Caco-2 (cell line): ENCODE measurements around the gene LRP1B. TPM values are rescaled to one million over a fixed set of nuclear protein-coding genes. Genes with fewer than 3 reads are reported as not detected.

ENCODE experiments used
- BruUV-seq: library from RNA; stranded (reverse); fragments of 400-500 nt; replicated peaks from 2 replicates; lab custom pipeline; 2021; lab: Mats Ljungman, UMichigan
- CTCF ChIA-PET: fragments of 300-600 bp; sonication (Branson Sonifier 250); formaldehyde crosslinking; loops from one replicate; lab custom pipeline; 2022; ENCODE audit warnings: antibody characterized with exemption; lab: Charles Lee
- POLR2A ChIA-PET: fragments of 300-600 bp; sonication (Branson Sonifier 250); formaldehyde crosslinking; loops from one replicate; lab custom pipeline; 2022; ENCODE audit warnings: antibody characterized with exemption; lab: Charles Lee
- DNase-seq, 2 experiments: peaks; one replicate each; pipeline versions ENCODE4 v3.0.0 to v3.0.0-alpha.2; 2020 to 2022
- H3K27me3 ChIP-seq: replicated peaks from 2 replicates; pipeline ENCODE4 v1.6.0; 2011; ENCODE audit warnings: low read length; ENCODE audit not compliant: control insufficient read depth, insufficient read depth
- H3K36me3 ChIP-seq: 2 replicates; pipeline ENCODE4 v1.5.1; 2011; ENCODE audit warnings: low read length; ENCODE audit not compliant: control insufficient read depth, insufficient read depth
- H3K4me1 ChIP-seq: fragments of 250-450 bp; sonication (Bioruptor Pico); 2 replicates; pipeline ENCODE4 v1.5.1; 2020; ENCODE audit warnings: mild to moderate bottlenecking
- H3K4me3 ChIP-seq: 2 replicates; pipeline ENCODE4 v1.5.1; 2011; ENCODE audit warnings: low read depth, mild to moderate bottlenecking, control low read depth, low read length
- H3K9me3 ChIP-seq: fragments of 250-450 bp; sonication (Bioruptor Pico); 2 replicates; pipeline ENCODE4 v1.5.1; 2020; ENCODE audit warnings: mild to moderate bottlenecking, moderate library complexity
- H3K27ac Mint-ChIP-seq: one replicate; pipeline ENCODE4 v1.8.0; 2022; ENCODE audit warnings: mixed read lengths; ENCODE audit not compliant: unreplicated experiment
- H3K27me3 Mint-ChIP-seq: one replicate; pipeline ENCODE4 v1.8.0; 2022; ENCODE audit warnings: mixed read lengths; ENCODE audit not compliant: insufficient read depth, unreplicated experiment
- H3K36me3 Mint-ChIP-seq: one replicate; pipeline ENCODE4 v1.8.0; 2022; ENCODE audit warnings: mild to moderate bottlenecking, mixed read lengths; ENCODE audit not compliant: insufficient read depth, unreplicated experiment
- H3K4me1 Mint-ChIP-seq: one replicate; pipeline ENCODE4 v1.8.0; 2022; ENCODE audit warnings: low read depth, mixed read lengths; ENCODE audit not compliant: unreplicated experiment
- H3K4me3 Mint-ChIP-seq: one replicate; pipeline ENCODE4 v1.8.0; 2022; ENCODE audit warnings: mild to moderate bottlenecking, moderate library complexity, mixed read lengths; ENCODE audit not compliant: unreplicated experiment
- H3K9me3 Mint-ChIP-seq: one replicate; pipeline ENCODE4 v1.8.0; 2022; ENCODE audit warnings: mixed read lengths; ENCODE audit not compliant: unreplicated experiment
- CTCF ChIP-seq, 2 experiments: fragments of 200-600 bp in 1 of 2; IDR thresholded peaks; 1 replicate in 1 of 2; 2 replicates in 1 of 2; pipeline versions ENCODE4 v1.5.1 to v1.8.0; 2011 to 2022; ENCODE audit warnings: antibody characterized with exemption in 1 of 2, control low read depth in 1 of 2, inconsistent platforms in 1 of 2, low read depth in 1 of 2, low read length in 1 of 2, mild to moderate bottlenecking in 1 of 2, moderate library complexity in 1 of 2; ENCODE audit not compliant: insufficient read depth in 1 of 2, severe bottlenecking in 1 of 2, unreplicated experiment in 1 of 2
- intact Hi-C: fragments of 100-400 bp; cut with micrococcal nuclease; formaldehyde crosslinking; loops from one replicate; pipeline ENCODE4 v1.10.0; 2022; ENCODE audit not compliant: unreplicated experiment
- total RNA-seq: library from RNA; stranded (reverse); gene quantifications from 2 replicates; pipeline ENCODE4 v1.2.3, GENCODE V29; 2022

The LRP1B gene
- total RNA-seq, 1 experiment from 2014 or later = not detected

DNA sequence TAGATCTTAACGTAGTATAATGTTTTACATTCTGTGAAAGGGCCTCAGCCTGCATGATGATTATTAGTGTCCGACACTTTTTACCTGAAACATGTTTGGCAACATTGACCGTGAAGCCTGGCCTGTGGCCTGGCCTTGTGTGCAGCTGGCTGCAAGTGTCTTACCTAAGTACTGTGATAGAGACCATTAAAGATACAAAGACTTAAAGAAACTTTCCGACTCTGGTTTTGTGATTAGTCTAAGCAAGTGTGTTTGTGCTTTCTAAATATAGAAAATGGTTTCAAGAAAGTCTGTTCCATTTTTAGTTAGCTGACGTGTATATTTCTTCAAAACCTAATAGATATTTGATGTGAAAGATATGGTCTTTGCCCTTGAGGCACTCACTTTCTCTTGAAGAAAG is 601.8 kb downstream of the LRP1B start:
- CTCF ChIA-PET = no interaction called here
- no peak for DNase-seq
- BruUV-seq = no TSS peak
- no peak for TF ChIP-seq CTCF (IDR thresholded peaks at IDR 0.05; ENCODE audit: insufficient read depth in 1 of 2, low read depth in 1 of 2, low read length in 1 of 2, severe bottlenecking in 1 of 2, unreplicated experiment in 1 of 2)
- no peak overlapping the region for H3K4me3 Mint-ChIP-seq
- H3K27ac Mint-ChIP-seq = no peak overlapping the region
- peaks cover 3% of the 10 kb centered on the region for H3K27me3 Mint-ChIP-seq
- intact Hi-C loops = no loop called here
- no peaks in the 10 kb centered on the region; the same call in 1 of the 2 replicates for H3K9me3 ChIP-seq
- no peaks in the 10 kb centered on the region for H3K4me1 ChIP-seq
- H3K27me3 ChIP-seq = no peaks in the 10 kb centered on the region
- H3K36me3 Mint-ChIP-seq = no peaks in the 10 kb centered on the region
- peaks cover 5% of the 10 kb centered on the region for H3K4me1 Mint-ChIP-seq
- no peaks in the 10 kb centered on the region for H3K36me3 ChIP-seq
- no peak overlapping the region for H3K4me3 ChIP-seq
- POLR2A ChIA-PET = no interaction called here
- no peaks in the 10 kb centered on the region for H3K9me3 Mint-ChIP-seq

GRCh38 chr2:141526760-141527159 is 604.1 kb downstream of the LRP1B start:
- no peak for DNase-seq
- Mint-ChIP-seq H3K4me1 (no peaks in the 10 kb centered on the region), H3K9me3 (no peaks in the 10 kb centered on the region), H3K27ac (no peak overlapping the region), H3K36me3 (no peaks in the 10 kb centered on the region), H3K4me3 (no peak overlapping the region), H3K27me3 (no peaks in the 10 kb centered on the region)
- intact Hi-C loops = no loop called here
- BruUV-seq = no TSS peak
- POLR2A ChIA-PET = no interaction called here
- Histone ChIP-seq H3K27me3 (no peaks in the 10 kb centered on the region), H3K9me3 (no peaks in the 10 kb centered on the region; the same call in 1 of the 2 replicates), H3K4me3 (no peak overlapping the region), H3K4me1 (no peaks in the 10 kb centered on the region), H3K36me3 (no peaks in the 10 kb centered on the region)
- CTCF ChIA-PET = no interaction called here
- TF ChIP-seq CTCF (IDR thresholded peaks at IDR 0.05; ENCODE audit: insufficient read depth in 1 of 2, low read depth in 1 of 2, low read length in 1 of 2, severe bottlenecking in 1 of 2, unreplicated experiment in 1 of 2) = no peak

GRCh38 chr2:141524777-141525176 is 606.0 kb downstream of the LRP1B start:
- Mint-ChIP-seq H3K9me3 (no peaks in the 10 kb centered on the region), H3K4me1 (no peaks in the 10 kb centered on the region), H3K4me3 (no peak overlapping the region), H3K27ac (no peak overlapping the region), H3K27me3 (no peaks in the 10 kb centered on the region), H3K36me3 (no peaks in the 10 kb centered on the region)
- H3K9me3 ChIP-seq = no peaks in the 10 kb centered on the region
- H3K4me3 ChIP-seq = no peak overlapping the region
- CTCF ChIA-PET = interaction anchor here (1.1 kb wide), 1 partner anchor 30 kb away, joined by 3 read pairs; no protein-coding TSS in a partner anchor
- intact Hi-C loops = no loop called here
- no peak for DNase-seq
- no peaks in the 10 kb centered on the region for H3K27me3 ChIP-seq
- POLR2A ChIA-PET = no interaction called here
- no peaks in the 10 kb centered on the region for H3K36me3 ChIP-seq
- no peaks in the 10 kb centered on the region for H3K4me1 ChIP-seq
- no peak for TF ChIP-seq CTCF (IDR thresholded peaks at IDR 0.05; ENCODE audit: insufficient read depth in 1 of 2, low read depth in 1 of 2, low read length in 1 of 2, severe bottlenecking in 1 of 2, unreplicated experiment in 1 of 2)
- BruUV-seq = no TSS peak
